Measurements from ENCODE around the gene WARS2.

DNA sequence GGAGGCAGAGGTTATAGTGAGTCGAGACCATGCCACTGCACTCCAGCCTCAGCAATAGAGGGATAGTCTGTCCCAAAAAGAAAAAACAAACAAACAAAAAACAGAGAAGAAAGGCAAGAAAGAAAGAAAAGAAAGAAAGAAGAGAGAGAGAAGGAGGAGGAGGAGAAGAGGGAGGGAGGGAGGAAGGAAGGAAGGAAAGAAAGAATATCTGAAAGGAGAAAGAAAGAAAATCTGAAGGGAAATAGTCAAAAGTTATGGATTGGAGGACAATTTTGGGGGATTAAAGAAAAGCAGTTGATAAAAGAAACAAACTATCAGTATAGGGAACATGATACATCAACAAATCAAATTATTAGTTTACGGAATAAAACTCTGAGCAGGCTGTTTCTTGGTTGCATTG lies 84.9 kb downstream of the WARS2 start:
- TF ChIP-seq, protein P1, sequence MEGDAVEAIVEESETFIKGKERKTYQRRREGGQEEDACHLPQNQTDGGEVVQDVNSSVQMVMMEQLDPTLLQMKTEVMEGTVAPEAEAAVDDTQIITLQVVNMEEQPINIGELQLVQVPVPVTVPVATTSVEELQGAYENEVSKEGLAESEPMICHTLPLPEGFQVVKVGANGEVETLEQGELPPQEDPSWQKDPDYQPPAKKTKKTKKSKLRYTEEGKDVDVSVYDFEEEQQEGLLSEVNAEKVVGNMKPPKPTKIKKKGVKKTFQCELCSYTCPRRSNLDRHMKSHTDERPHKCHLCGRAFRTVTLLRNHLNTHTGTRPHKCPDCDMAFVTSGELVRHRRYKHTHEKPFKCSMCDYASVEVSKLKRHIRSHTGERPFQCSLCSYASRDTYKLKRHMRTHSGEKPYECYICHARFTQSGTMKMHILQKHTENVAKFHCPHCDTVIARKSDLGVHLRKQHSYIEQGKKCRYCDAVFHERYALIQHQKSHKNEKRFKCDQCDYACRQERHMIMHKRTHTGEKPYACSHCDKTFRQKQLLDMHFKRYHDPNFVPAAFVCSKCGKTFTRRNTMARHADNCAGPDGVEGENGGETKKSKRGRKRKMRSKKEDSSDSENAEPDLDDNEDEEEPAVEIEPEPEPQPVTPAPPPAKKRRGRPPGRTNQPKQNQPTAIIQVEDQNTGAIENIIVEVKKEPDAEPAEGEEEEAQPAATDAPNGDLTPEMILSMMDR (IDR thresholded peaks at IDR 0.05): no peak
- TF ChIP-seq POLR2A (IDR thresholded peaks at IDR 0.05): no peak
- TF ChIP-seq EP300 (IDR thresholded peaks at IDR 0.05): no peak
- no peak for TF ChIP-seq POLR2AphosphoS5 (IDR thresholded peaks at IDR 0.05)
